Measurements from ENCODE around the gene KLC3.

- no peak for TF ChIP-seq CTCF (conservative IDR thresholded peaks at IDR 0.05; ENCODE audit: low read depth, low read length)
- no peak for TF ChIP-seq EZH2phosphoT487 (IDR thresholded peaks at IDR 0.05; ENCODE audit: borderline replicate concordance, low read length)
- no peak for TF ChIP-seq EZH2 (IDR thresholded peaks at IDR 0.05; ENCODE audit: low read length, unreplicated experiment)
Observed at GRCh38 chr19:45293682-45294081, 46.9 kb upstream of the KLC3 start.
